OCI-LY7 (cell line): ENCODE results near the gene KCNMA1. TPM values are rescaled to one million over a fixed set of nuclear protein-coding genes. Genes with fewer than 3 reads are reported as not detected.

ENCODE experiments used
- BruUV-seq: library from RNA; stranded (reverse); fragments of 400-500 nt; replicated peaks from 2 replicates; lab custom pipeline; 2021; lab: Mats Ljungman, UMichigan
- CTCF ChIA-PET: fragments of 300-600 bp; sonication (Branson Sonifier 250); formaldehyde crosslinking; loops from one replicate; lab custom pipeline; 2022; ENCODE audit warnings: antibody characterized with exemption; ENCODE audit not compliant: unreplicated experiment; lab: Charles Lee
- POLR2A ChIA-PET: fragments of 300-600 bp; sonication (Branson Sonifier 250); formaldehyde crosslinking; loops from one replicate; lab custom pipeline; 2022; ENCODE audit warnings: antibody characterized with exemption; lab: Charles Lee
- DNase-seq: peaks from one replicate; pipeline ENCODE4 v3.0.0-alpha.2; 2015; ENCODE audit warnings: low spot score
- H2AFZ ChIP-seq: fragments of 200-600 bp; sonication (generic), shearing (Covaris generic); 2 replicates; pipeline ENCODE4 v1.6.1; 2014; ENCODE audit warnings: mild to moderate bottlenecking, antibody characterized with exemption, low read length, moderate library complexity
- H3K27ac ChIP-seq: fragments of 200-600 bp; sonication (generic); 2 replicates; pipeline ENCODE4 v1.5.1; 2014; ENCODE audit warnings: mixed run types, low read depth, mild to moderate bottlenecking, moderate library complexity, low read length, inconsistent platforms; ENCODE audit not compliant: poor library complexity, severe bottlenecking
- H3K36me3 ChIP-seq: fragments of 200-600 bp; sonication (generic); 2 replicates; pipeline ENCODE4 v1.6.1; 2014; ENCODE audit warnings: mild to moderate bottlenecking, antibody characterized with exemption, low read length, moderate library complexity, mixed read lengths; ENCODE audit not compliant: insufficient read depth
- H3K4me1 ChIP-seq: fragments of 200-600 bp; sonication (generic); 2 replicates; pipeline ENCODE4 v1.5.1; 2014; ENCODE audit warnings: mild to moderate bottlenecking, low read length; ENCODE audit not compliant: insufficient read depth, poor library complexity, severe bottlenecking
- H3K4me2 ChIP-seq: fragments of 200-600 bp; sonication (generic); 2 replicates; pipeline ENCODE4 v1.6.1; 2014; ENCODE audit warnings: mild to moderate bottlenecking, low read length
- H3K4me3 ChIP-seq: fragments of 200-600 bp; sonication (generic); 2 replicates; pipeline ENCODE4 v1.5.1; 2014; ENCODE audit warnings: mild to moderate bottlenecking, low read depth, low read length; ENCODE audit not compliant: poor library complexity, severe bottlenecking
- H3K79me2 ChIP-seq: fragments of 200-600 bp; sonication (generic); 2 replicates; pipeline ENCODE4 v1.6.1; 2016; ENCODE audit warnings: low read depth, mild to moderate bottlenecking, low read length, moderate library complexity, mixed read lengths; ENCODE audit not compliant: insufficient read depth
- H3K9me2 ChIP-seq: fragments of 200-600 bp; sonication (generic); 2 replicates; pipeline ENCODE4 v1.6.1; 2016; ENCODE audit warnings: mild to moderate bottlenecking, low read length, mixed read lengths; ENCODE audit not compliant: insufficient read depth
- H3K9me3 ChIP-seq: fragments of 200-600 bp; sonication (generic); 2 replicates; pipeline ENCODE4 v1.6.1; 2014; ENCODE audit warnings: mild to moderate bottlenecking, mixed run types, low read length, mixed read lengths
- H4K20me1 ChIP-seq: fragments of 200-600 bp; sonication (generic); 2 replicates; pipeline ENCODE4 v1.6.1; 2014; ENCODE audit warnings: mild to moderate bottlenecking, antibody characterized with exemption, low read length, moderate library complexity, mixed read lengths; ENCODE audit not compliant: insufficient read depth
- EZH2phosphoT487 ChIP-seq: fragments of 200-600 bp; sonication (generic); IDR thresholded peaks from 2 replicates; pipeline ENCODE4 v1.6.1; 2018; ENCODE audit warnings: low read depth, borderline replicate concordance, mild to moderate bottlenecking, mixed run types, antibody characterized with exemption, low read length, moderate library complexity, mixed read lengths
- intact Hi-C: fragments of 100-400 bp; cut with micrococcal nuclease; formaldehyde crosslinking; loops from one replicate; pipeline ENCODE4 v1.10.0; 2022; ENCODE audit not compliant: unreplicated experiment
- total RNA-seq, 2 experiments: library from RNA; depleted of rRNA in 1 of 2; stranded (reverse); fragments of >200 nt in 1 of 2; shearing (Covaris generic) in 1 of 2; gene quantifications; 2 replicates each; pipeline ENCODE4 v1.2.3, GENCODE V29; 2014 to 2022
- TF ChIP-seq, protein P1 (sequence below): fragments of 200-600 bp; sonication (generic); conservative IDR thresholded peaks from 2 replicates; pipeline ENCODE4 v1.5.1; 2014; ENCODE audit warnings: mild to moderate bottlenecking, antibody characterized with exemption, low read length, moderate library complexity, mixed read lengths

Gene KCNMA1
- total RNA-seq, 2 experiments from 2014 or later: not detected

DNA sequence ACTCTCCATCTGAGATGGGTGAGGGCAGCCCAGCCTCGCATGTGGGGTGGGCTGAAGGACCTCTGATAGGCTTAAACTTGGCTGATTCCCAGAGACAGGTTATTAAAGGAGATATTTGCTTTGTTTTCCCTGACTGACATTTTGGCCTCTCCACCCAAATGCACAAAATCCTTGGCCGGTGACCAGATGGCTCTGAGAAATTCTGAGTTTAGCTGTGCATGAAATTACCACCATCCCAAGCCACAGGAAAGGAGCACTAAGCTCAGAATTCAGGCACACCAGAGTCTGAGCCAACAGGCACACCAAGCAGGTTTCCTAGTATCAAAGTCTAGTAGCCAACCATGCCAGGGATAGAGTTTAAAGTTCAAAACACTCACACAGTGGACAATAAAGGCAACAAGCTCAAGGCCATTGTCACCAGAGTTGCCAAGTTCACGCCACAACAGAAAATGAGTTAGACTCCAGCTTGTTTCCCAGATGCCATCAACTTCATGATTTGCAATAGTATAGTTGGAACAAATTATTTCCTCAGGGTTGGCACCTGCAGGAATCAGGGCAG lies 387.6 kb downstream of the KCNMA1 start:
- Histone ChIP-seq H3K4me1 (no peaks in the 10 kb centered on the region), H2AFZ (no peak overlapping the region), H3K9me2 (no peaks in the 10 kb centered on the region), H3K4me3 (no peak overlapping the region), H4K20me1 (no peaks in the 10 kb centered on the region), H3K9me3 (no peaks in the 10 kb centered on the region), H3K27ac (no peak overlapping the region), H3K79me2 (no peaks in the 10 kb centered on the region), H3K36me3 (no peaks in the 10 kb centered on the region), H3K4me2 (no peak overlapping the region)
- no peak for DNase-seq
- CTCF ChIA-PET: no interaction called here
- intact Hi-C loops: loop anchor here (5.0 kb wide), 1 partner anchor 392 kb away; no protein-coding TSS in a partner anchor
- POLR2A ChIA-PET: no interaction called here
- no peak for TF ChIP-seq EZH2phosphoT487
- TF ChIP-seq, protein P1, sequence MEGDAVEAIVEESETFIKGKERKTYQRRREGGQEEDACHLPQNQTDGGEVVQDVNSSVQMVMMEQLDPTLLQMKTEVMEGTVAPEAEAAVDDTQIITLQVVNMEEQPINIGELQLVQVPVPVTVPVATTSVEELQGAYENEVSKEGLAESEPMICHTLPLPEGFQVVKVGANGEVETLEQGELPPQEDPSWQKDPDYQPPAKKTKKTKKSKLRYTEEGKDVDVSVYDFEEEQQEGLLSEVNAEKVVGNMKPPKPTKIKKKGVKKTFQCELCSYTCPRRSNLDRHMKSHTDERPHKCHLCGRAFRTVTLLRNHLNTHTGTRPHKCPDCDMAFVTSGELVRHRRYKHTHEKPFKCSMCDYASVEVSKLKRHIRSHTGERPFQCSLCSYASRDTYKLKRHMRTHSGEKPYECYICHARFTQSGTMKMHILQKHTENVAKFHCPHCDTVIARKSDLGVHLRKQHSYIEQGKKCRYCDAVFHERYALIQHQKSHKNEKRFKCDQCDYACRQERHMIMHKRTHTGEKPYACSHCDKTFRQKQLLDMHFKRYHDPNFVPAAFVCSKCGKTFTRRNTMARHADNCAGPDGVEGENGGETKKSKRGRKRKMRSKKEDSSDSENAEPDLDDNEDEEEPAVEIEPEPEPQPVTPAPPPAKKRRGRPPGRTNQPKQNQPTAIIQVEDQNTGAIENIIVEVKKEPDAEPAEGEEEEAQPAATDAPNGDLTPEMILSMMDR: no peak
- no TSS peak for BruUV-seq

DNA sequence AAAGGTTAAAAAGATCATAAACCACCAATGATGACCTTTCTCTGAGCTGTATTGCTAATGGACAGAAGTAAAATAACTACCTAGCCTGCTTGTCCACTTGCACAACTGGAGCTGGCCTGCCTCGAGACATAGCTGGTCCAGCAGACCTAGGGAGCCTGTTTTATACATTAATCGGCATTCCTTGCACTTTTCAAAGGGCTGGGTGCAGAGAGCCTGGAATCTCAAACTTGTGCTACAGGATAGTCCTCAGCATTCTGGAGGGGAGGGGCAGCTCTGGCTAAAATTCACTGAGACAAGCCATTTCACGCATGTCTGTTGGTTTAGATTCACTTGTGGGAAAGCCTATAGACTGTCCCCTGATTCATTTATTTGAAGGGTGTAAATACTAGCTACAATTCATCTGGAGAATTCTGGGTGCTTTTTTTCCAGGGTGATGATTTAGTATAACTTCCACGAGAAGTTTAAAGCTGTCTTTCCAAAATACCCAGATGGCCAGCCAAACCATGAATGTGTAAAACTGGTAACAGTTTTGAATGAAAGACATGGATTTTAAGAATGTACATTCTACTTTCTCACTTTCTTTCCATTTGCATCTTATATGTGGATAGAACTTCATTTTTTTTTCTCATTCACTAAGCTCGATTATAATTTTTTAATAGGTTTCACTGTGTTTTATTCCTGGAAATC lies 389.4 kb downstream of the KCNMA1 start:
- no peak for TF ChIP-seq EZH2phosphoT487
- TF ChIP-seq, protein P1: no peak
- Histone ChIP-seq H3K4me1 (no peaks in the 10 kb centered on the region), H4K20me1 (no peaks in the 10 kb centered on the region), H2AFZ (no peak overlapping the region), H3K27ac (no peak overlapping the region), H3K36me3 (no peaks in the 10 kb centered on the region), H3K4me2 (no peak overlapping the region), H3K9me3 (no peaks in the 10 kb centered on the region), H3K4me3 (no peak overlapping the region), H3K79me2 (no peaks in the 10 kb centered on the region), H3K9me2 (no peaks in the 10 kb centered on the region)
- intact Hi-C loops: no loop called here
- no TSS peak for BruUV-seq
- ChIA-PET CTCF (interaction anchor here (0.6 kb wide), 1 partner anchor 395 kb away, joined by 3 read pairs; no protein-coding TSS in a partner anchor), POLR2A (interaction anchor here (0.6 to 1.5 kb wide), 2 partner anchors 9 to 17 kb away, joined by 3 read pairs; no protein-coding TSS in a partner anchor)
- no peak for DNase-seq
